T-cell (primary cell): ENCODE data around the gene TIMM44. TPM values are rescaled to one million over a fixed set of nuclear protein-coding genes. Genes with fewer than 3 reads are reported as not detected.
"Not testable (repeated sequence)": the region's sequence is repeated elsewhere in the genome, so short reads cannot be mapped to it uniquely, and the experiment has no call there.

Experiments used
- ATAC-seq, 4 experiments: fragments of 200-7000 bp in 3 of 4; fragments of 150-1000 bp in 1 of 4; cut with Tn5 transposase; replicated peaks in 1 of 4; 1 replicate in 3 of 4; 2 replicates in 1 of 4; pipeline ENCODE4 v1.10.0; 2021; ENCODE audit warnings: moderate library complexity in 3 of 4, mild to moderate bottlenecking in 2 of 4, moderate number of reproducible peaks in 1 of 4
- CTCF ChIA-PET, 2 donors: fragments of 300-600 bp; sonication (Branson Sonifier 250); formaldehyde crosslinking; loops; one replicate each; lab custom pipeline; 2022; ENCODE audit warnings: antibody characterized with exemption in 2 of 2; lab: Charles Lee
- POLR2A ChIA-PET, 2 donors: fragments of 300-600 bp; sonication (Branson Sonifier 250); formaldehyde crosslinking; loops; one replicate each; lab custom pipeline; 2022; ENCODE audit warnings: antibody characterized with exemption in 2 of 2; lab: Charles Lee
- DNase-seq, 35 experiments: peaks; one replicate each; pipeline versions ENCODE4 v3.0.0 to v3.0.0-alpha.2; 2013 to 2023
- H3K27ac ChIP-seq: one replicate; pipeline ENCODE4 v1.5.1; 2013; ENCODE audit warnings: low read length
- H3K27me3 ChIP-seq, 2 experiments: replicated peaks in 1 of 2; 1 replicate in 1 of 2; 2 replicates in 1 of 2; pipeline versions ENCODE4 v1.6.1 to v1.7.0; 2013; ENCODE audit warnings: low read length in 1 of 2, mixed read lengths in 1 of 2; ENCODE audit not compliant: control insufficient read depth in 2 of 2, insufficient read depth in 2 of 2; ENCODE audit errors: extremely low read depth in 1 of 2
- H3K36me3 ChIP-seq, 2 donors: 1 replicate in 1 of 2; 2 replicates in 1 of 2; pipeline versions ENCODE4 v1.6.1 to v1.7.0; 2013; ENCODE audit warnings: low read length in 1 of 2; ENCODE audit not compliant: control insufficient read depth in 2 of 2, insufficient read depth in 1 of 2; ENCODE audit errors: extremely low read depth in 1 of 2
- H3K4me1 ChIP-seq, 2 experiments: 1 replicate in 1 of 2; 2 replicates in 1 of 2; pipeline versions ENCODE4 v1.6.1 to v1.7.0; 2013; ENCODE audit warnings: low read length in 2 of 2, mixed read lengths in 1 of 2; ENCODE audit not compliant: insufficient read depth in 2 of 2, control insufficient read depth in 1 of 2; ENCODE audit errors: extremely low read depth in 1 of 2
- H3K4me3 ChIP-seq, 2 donors: 1 replicate in 1 of 2; 2 replicates in 1 of 2; pipeline versions ENCODE4 v1.5.1 to v1.7.0; 2013; ENCODE audit warnings: mild to moderate bottlenecking in 2 of 2, low read length in 1 of 2, moderate library complexity in 1 of 2; ENCODE audit not compliant: control insufficient read depth in 1 of 2; ENCODE audit errors: extremely low read depth in 1 of 2
- H3K9me3 ChIP-seq: 2 replicates; pipeline ENCODE4 v1.7.0; 2013
- H3K27ac Mint-ChIP-seq, 2 donors: one replicate each; pipeline ENCODE4 v1.8.0; 2020 to 2021; ENCODE audit warnings: mild to moderate bottlenecking in 2 of 2, mixed read lengths in 2 of 2
- H3K27me3 Mint-ChIP-seq, 2 donors: one replicate each; pipeline ENCODE4 v1.8.0; 2021 to 2022; ENCODE audit warnings: mixed read lengths in 2 of 2
- H3K36me3 Mint-ChIP-seq: one replicate; pipeline ENCODE4 v1.8.0; 2021; ENCODE audit warnings: mixed read lengths
- H3K4me1 Mint-ChIP-seq, 3 donors: one replicate each; pipeline ENCODE4 v1.8.0; 2020 to 2022; ENCODE audit warnings: mixed read lengths in 3 of 3, mild to moderate bottlenecking in 1 of 3
- H3K4me3 Mint-ChIP-seq, 3 donors: one replicate each; pipeline ENCODE4 v1.8.0; 2020 to 2022; ENCODE audit warnings: mild to moderate bottlenecking in 3 of 3, mixed read lengths in 3 of 3, moderate library complexity in 3 of 3
- H3K9me3 Mint-ChIP-seq, 3 donors: one replicate each; pipeline ENCODE4 v1.8.0; 2020 to 2022; ENCODE audit warnings: mixed read lengths in 3 of 3
- WGBS: methylation state at CpG from one replicate; pipeline ENCODE4 v1.1.5; 2013; ENCODE audit warnings: missing lambda C conversion rate; ENCODE audit not compliant: insufficient coverage; 5-methylcytosine and 5-hydroxymethylcytosine counted together
- total RNA-seq, 35 experiments: library from RNA in 6 of 35; stranded (reverse) in 6 of 35; fragments of 120-200 nt in 1 of 35; gene quantifications; one replicate each; pipeline versions ENCODE4 v1.2.1 to v1.2.4 and lab custom pipeline; 2013 to 2026

TIMM44 gene
- total RNA-seq, 5 donors from 2014 or later (not counting 1 experiment from before 2014, with no cell fraction given): 72.7 to 99.4 (median 90.3) TPM

GRCh38 chr19:7965921-7966665, 22.6 kb upstream of the TIMM44 start:
- Mint-ChIP-seq H3K36me3 (peaks cover 33% of the 10 kb centered on the region), H3K27ac (no peak overlapping the region), H3K4me1 (no peaks in the 10 kb centered on the region), H3K9me3 (no peaks in the 10 kb centered on the region), H3K27me3 (no peaks in the 10 kb centered on the region), H3K4me3 (no peak overlapping the region)
- no peak for ATAC-seq
- H3K36me3 ChIP-seq: peaks cover 33 to 60% of the 10 kb centered on the region in 2 donors
- no peak overlapping the region for H3K4me3 ChIP-seq
- 93% methylated on average over 3 of the region's 12 CpGs for WGBS
- CTCF ChIA-PET: no interaction called here
- H3K9me3 ChIP-seq: no peaks in the 10 kb centered on the region
- no peaks in the 10 kb centered on the region for H3K27me3 ChIP-seq
- H3K27ac ChIP-seq: no peak overlapping the region
- POLR2A ChIA-PET: no interaction called here
- DNase-seq: no peak
- H3K4me1 ChIP-seq: no peaks in the 10 kb centered on the region

- ChIA-PET POLR2A (no interaction called here), CTCF (no interaction called here)
- Histone ChIP-seq H3K27ac (no peak overlapping the region), H3K27me3 (no peaks in the 10 kb centered on the region), H3K9me3 (no peaks in the 10 kb centered on the region), H3K36me3 (peaks cover 33 to 60% of the 10 kb centered on the region in 2 donors), H3K4me1 (no peaks in the 10 kb centered on the region), H3K4me3 (no peak overlapping the region)
- H3K4me1 Mint-ChIP-seq: no peaks in the 10 kb centered on the region
- no peaks in the 10 kb centered on the region for H3K27me3 Mint-ChIP-seq
- H3K4me3 Mint-ChIP-seq: no peak overlapping the region
- H3K27ac Mint-ChIP-seq: no peak overlapping the region
- H3K36me3 Mint-ChIP-seq: peaks cover 33% of the 10 kb centered on the region
- ATAC-seq: no peak
- WGBS: 95% methylated on average over 4 of the region's 12 CpGs
- no peak for DNase-seq
- no peaks in the 10 kb centered on the region for H3K9me3 Mint-ChIP-seq
Measured at GRCh38 chr19:7965259-7965841, 21.9 kb upstream of the TIMM44 start.

- ATAC-seq: no peak
- Histone ChIP-seq H3K9me3 (no peaks in the 10 kb centered on the region), H3K27me3 (no peaks in the 10 kb centered on the region), H3K4me3 (no peak overlapping the region), H3K4me1 (no peaks in the 10 kb centered on the region), H3K36me3 (peaks cover 27 to 54% of the 10 kb centered on the region in 2 donors), H3K27ac (no peak overlapping the region)
- 96% methylated on average over 21 of the region's 25 CpGs for WGBS
- DNase-seq: no peak
- H3K36me3 Mint-ChIP-seq: peaks cover 33% of the 10 kb centered on the region
- ChIA-PET POLR2A (no interaction called here), CTCF (no interaction called here)
- H3K27ac Mint-ChIP-seq: no peak overlapping the region
- no peaks in the 10 kb centered on the region for H3K27me3 Mint-ChIP-seq
- no peaks in the 10 kb centered on the region for H3K4me1 Mint-ChIP-seq
- H3K9me3 Mint-ChIP-seq: no peaks in the 10 kb centered on the region
- no peak overlapping the region for H3K4me3 Mint-ChIP-seq
Measured at GRCh38 chr19:7963566-7963965, 20.1 kb upstream of the TIMM44 start.

GRCh38 chr19:7962644-7963268, 19.3 kb upstream of the TIMM44 start:
- no peak for ATAC-seq
- Mint-ChIP-seq H3K36me3 (peaks cover 33% of the 10 kb centered on the region), H3K4me3 (no peak overlapping the region)

GRCh38 chr19:7961920-7962626, 18.6 kb upstream of the TIMM44 start:
- Histone ChIP-seq H3K4me3 (no peak overlapping the region), H3K27me3 (no peaks in the 10 kb centered on the region), H3K27ac (no peak overlapping the region), H3K4me1 (no peaks in the 10 kb centered on the region), H3K36me3 (peaks cover 21 to 45% of the 10 kb centered on the region in 2 donors), H3K9me3 (no peaks in the 10 kb centered on the region)
- CTCF ChIA-PET: interaction anchor here in 1 of 2 donors (0.6 kb wide), 1 partner anchor 138 kb away, joined by 4 read pairs; no protein-coding TSS in a partner anchor
- Mint-ChIP-seq H3K27me3 (no peaks in the 10 kb centered on the region), H3K36me3 (peaks cover 26% of the 10 kb centered on the region), H3K4me3 (no peak overlapping the region), H3K4me1 (no peaks in the 10 kb centered on the region), H3K27ac (no peak overlapping the region), H3K9me3 (no peaks in the 10 kb centered on the region)
- ATAC-seq: no peak
- DNase-seq: no peak
- POLR2A ChIA-PET: no interaction called here
- WGBS: 98% methylated on average over 4 of the region's 13 CpGs

More at GRCh38 chr19:7962644-7963268, 19.3 kb upstream of the TIMM44 start:
- H3K4me1 ChIP-seq: no peaks in the 10 kb centered on the region
- H3K9me3 ChIP-seq: no peaks in the 10 kb centered on the region
- no peaks in the 10 kb centered on the region for H3K27me3 ChIP-seq
- H3K36me3 ChIP-seq: peaks cover 23 to 49% of the 10 kb centered on the region in 2 donors
- Mint-ChIP-seq H3K4me1 (no peaks in the 10 kb centered on the region), H3K9me3 (no peaks in the 10 kb centered on the region), H3K27ac (no peak overlapping the region), H3K27me3 (no peaks in the 10 kb centered on the region)
- POLR2A ChIA-PET: no interaction called here
- no peak overlapping the region for H3K27ac ChIP-seq
- CTCF ChIA-PET: interaction anchor here in 1 of 2 donors (0.6 kb wide), 1 partner anchor 139 kb away, joined by 4 read pairs; no protein-coding TSS in a partner anchor
- 98% methylated on average over 16 of the region's 22 CpGs for WGBS
- H3K4me3 ChIP-seq: no peak overlapping the region
- DNase-seq: no peak

GRCh38 chr19:7961082-7961481, 17.6 kb upstream of the TIMM44 start:
- H3K9me3 Mint-ChIP-seq, DNase-seq, ATAC-seq, H3K9me3 ChIP-seq, CTCF ChIA-PET, H3K4me1 ChIP-seq, H3K4me1 Mint-ChIP-seq, H3K4me3 ChIP-seq, H3K27me3 ChIP-seq, H3K27ac Mint-ChIP-seq, H3K4me3 Mint-ChIP-seq, H3K27me3 Mint-ChIP-seq, H3K27ac ChIP-seq: not testable (repeated sequence)
- peaks cover 17 to 37% of the 10 kb centered on the region in 2 donors for H3K36me3 ChIP-seq
- H3K36me3 Mint-ChIP-seq: peaks cover 21% of the 10 kb centered on the region
- POLR2A ChIA-PET: interaction anchor here in 1 of 2 donors (0.6 kb wide), 1 partner anchor 9 kb away, joined by 5 read pairs; no protein-coding TSS in a partner anchor
- no CpG with 5 or more reads among the region's 4 CpGs for WGBS
